ENCODE data around the gene AKR1B15.
"Not testable (repeated sequence)": the region's sequence is repeated elsewhere in the genome, so short reads cannot be mapped to it uniquely, and the experiment has no call there.

The AKR1B15 gene

GRCh38 chr7:134533288-134533771 is 15.6 kb upstream of the AKR1B15 start:
- H3K27ac ChIP-seq = no peak overlapping the region
- TF ChIP-seq, protein P1, sequence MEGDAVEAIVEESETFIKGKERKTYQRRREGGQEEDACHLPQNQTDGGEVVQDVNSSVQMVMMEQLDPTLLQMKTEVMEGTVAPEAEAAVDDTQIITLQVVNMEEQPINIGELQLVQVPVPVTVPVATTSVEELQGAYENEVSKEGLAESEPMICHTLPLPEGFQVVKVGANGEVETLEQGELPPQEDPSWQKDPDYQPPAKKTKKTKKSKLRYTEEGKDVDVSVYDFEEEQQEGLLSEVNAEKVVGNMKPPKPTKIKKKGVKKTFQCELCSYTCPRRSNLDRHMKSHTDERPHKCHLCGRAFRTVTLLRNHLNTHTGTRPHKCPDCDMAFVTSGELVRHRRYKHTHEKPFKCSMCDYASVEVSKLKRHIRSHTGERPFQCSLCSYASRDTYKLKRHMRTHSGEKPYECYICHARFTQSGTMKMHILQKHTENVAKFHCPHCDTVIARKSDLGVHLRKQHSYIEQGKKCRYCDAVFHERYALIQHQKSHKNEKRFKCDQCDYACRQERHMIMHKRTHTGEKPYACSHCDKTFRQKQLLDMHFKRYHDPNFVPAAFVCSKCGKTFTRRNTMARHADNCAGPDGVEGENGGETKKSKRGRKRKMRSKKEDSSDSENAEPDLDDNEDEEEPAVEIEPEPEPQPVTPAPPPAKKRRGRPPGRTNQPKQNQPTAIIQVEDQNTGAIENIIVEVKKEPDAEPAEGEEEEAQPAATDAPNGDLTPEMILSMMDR (IDR thresholded peaks at IDR 0.05) = no peak
- no peak for TF ChIP-seq ZFX (IDR thresholded peaks at IDR 0.05; ENCODE audit: borderline replicate concordance)

DNA sequence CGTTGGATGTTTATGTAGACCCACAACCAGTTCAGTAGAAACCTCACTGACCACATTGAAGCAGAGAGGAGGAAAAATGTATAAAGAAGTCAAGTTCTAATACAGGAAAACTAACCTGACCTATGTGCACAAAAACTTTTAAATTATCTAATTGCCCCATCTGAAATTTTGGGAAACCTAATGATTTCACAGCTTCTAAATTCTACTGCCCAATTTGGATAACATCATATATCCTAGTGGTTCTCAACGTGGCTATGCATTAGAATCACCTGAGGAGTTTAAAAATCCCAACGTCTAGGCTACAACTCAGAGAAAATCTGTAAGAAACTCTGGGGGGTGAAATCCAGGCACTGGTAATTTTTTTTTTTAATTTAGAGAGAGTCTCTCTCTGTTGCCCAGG is 14.3 kb upstream of the AKR1B15 start:
- no peak for TF ChIP-seq ZFX (IDR thresholded peaks at IDR 0.05; ENCODE audit: borderline replicate concordance)
- TF ChIP-seq, protein P1 (IDR thresholded peaks at IDR 0.05) = no peak
- H3K27ac ChIP-seq = no peak overlapping the region

DNA sequence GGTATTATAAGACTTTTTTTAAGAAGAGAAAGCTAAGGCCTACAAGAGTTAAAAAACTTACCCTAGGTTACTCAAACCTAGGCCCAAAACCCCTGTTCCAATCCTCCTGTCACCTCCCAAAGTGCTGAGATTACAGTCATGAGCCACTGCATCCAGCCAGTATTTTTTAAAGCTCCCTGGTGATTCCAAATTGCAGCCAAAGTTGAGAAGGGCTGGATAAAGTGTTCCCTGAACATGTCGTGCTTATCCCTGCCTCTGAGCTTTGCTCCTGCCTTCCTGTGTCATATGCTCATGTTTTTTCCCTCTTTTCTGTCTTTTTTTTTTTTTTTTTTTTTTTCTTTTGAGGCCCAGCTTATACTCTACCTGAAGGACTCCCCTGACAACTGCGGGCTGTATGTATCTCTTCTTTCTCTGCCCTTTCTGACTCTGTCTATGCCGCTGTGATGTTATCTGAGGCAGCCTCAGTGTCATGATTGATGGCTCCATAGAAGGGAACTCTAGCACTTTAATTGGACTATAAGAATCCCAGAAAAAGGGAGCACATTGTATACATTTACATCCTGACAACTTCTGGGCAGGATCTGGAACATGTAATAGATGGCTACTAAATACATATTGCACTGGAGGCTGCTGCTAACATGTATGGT is 13.5 kb upstream of the AKR1B15 start:
- no peak for TF ChIP-seq ZFX (IDR thresholded peaks at IDR 0.05; ENCODE audit: borderline replicate concordance)
- TF ChIP-seq, protein P1 (IDR thresholded peaks at IDR 0.05) = no peak
- H3K27ac ChIP-seq = no peak overlapping the region

GRCh38 chr7:134535919-134536299 is 13.0 kb upstream of the AKR1B15 start:
- no peak overlapping the region for H3K27ac ChIP-seq
- TF ChIP-seq, protein P1 (IDR thresholded peaks at IDR 0.05) = no peak
- no peak for TF ChIP-seq ZFX (IDR thresholded peaks at IDR 0.05; ENCODE audit: borderline replicate concordance)

GRCh38 chr7:134536558-134536957 is 12.4 kb upstream of the AKR1B15 start:
- H3K27ac ChIP-seq = not testable (repeated sequence)

- not testable (repeated sequence) for H3K27ac ChIP-seq
These were observed 11.6 kb upstream of the AKR1B15 start for GRCh38 chr7:134537273-134537781.

GRCh38 chr7:134539380-134540004 is 9.4 kb upstream of the AKR1B15 start:
- H3K27ac ChIP-seq = no peak overlapping the region
- TF ChIP-seq ZFX (IDR thresholded peaks at IDR 0.05; ENCODE audit: borderline replicate concordance) = no peak
- TF ChIP-seq, protein P1 (IDR thresholded peaks at IDR 0.05) = no peak

GRCh38 chr7:134541501-134542194 is 7.3 kb upstream of the AKR1B15 start:
- H3K27ac ChIP-seq = not testable (repeated sequence)

Measured in 22Rv1 (cell line).